ENCODE data around the gene SMR3A.

Gene SMR3A

GRCh38 chr4:70360460-70360859, at the start of gene SMR3A:
Gene SMR3A (plus strand): TSS chr4:70360760. CDS start chr4:70362116, 1,356 bp downstream.
- DNase-seq = no peak

- DNase-seq = no peak
Measured at GRCh38 chr4:70313736-70314135, 46.8 kb upstream of the SMR3A start.

- DNase-seq = no peak
Measured at GRCh38 chr4:70315928-70316327, 44.6 kb upstream of the SMR3A start.

GRCh38 chr4:70326052-70326451, 34.5 kb upstream of the SMR3A start:
- DNase-seq = no peak

GRCh38 chr4:70334681-70335080, 25.9 kb upstream of the SMR3A start, which contains the start of gene CABS1:
Gene CABS1 (plus strand): TSS chr4:70334981. CDS start chr4:70335040, 59 bp downstream.
- DNase-seq = no peak

- DNase-seq = no peak
Measured at GRCh38 chr4:70336043-70336442, 24.5 kb upstream of the SMR3A start.

- no peak for DNase-seq
Measured at GRCh38 chr4:70337886-70338420, 22.6 kb upstream of the SMR3A start.

GRCh38 chr4:70356185-70356584, 4.4 kb upstream of the SMR3A start:
- no peak for DNase-seq

- DNase-seq = no peak
Measured at GRCh38 chr4:70359115-70359661, 1.4 kb upstream of the SMR3A start.

GRCh38 chr4:70364002-70364401, 3.4 kb downstream of the SMR3A start:
- DNase-seq = no peak

GRCh38 chr4:70365479-70365878, 4.9 kb downstream of the SMR3A start:
- peak; percentile 13 for DNase-seq

- DNase-seq = no peak
Measured at GRCh38 chr4:70367813-70368212, 7.3 kb downstream of the SMR3A start.

- DNase-seq = no peak
Measured at GRCh38 chr4:70371987-70372386, 11.4 kb downstream of the SMR3A start.

GRCh38 chr4:70372760-70373159, 12.2 kb downstream of the SMR3A start:
- DNase-seq = no peak

- DNase-seq = no peak
Measured at GRCh38 chr4:70380578-70380977, 20.0 kb downstream of the SMR3A start.

- no peak for DNase-seq
Measured at GRCh38 chr4:70382691-70383181, 22.2 kb downstream of the SMR3A start, which contains the start of gene SMR3B. Gene SMR3B (plus strand): TSS chr4:70383131. CDS start chr4:70384511, 1,380 bp downstream.

GRCh38 chr4:70392057-70392776, 31.7 kb downstream of the SMR3A start:
- no peak for DNase-seq

- DNase-seq = no peak
Measured at GRCh38 chr4:70397580-70397979, 37.0 kb downstream of the SMR3A start, which contains the start of gene OPRPN. Gene OPRPN (plus strand): TSS chr4:70397940. CDS start chr4:70399286, 1,346 bp downstream.

- no peak for DNase-seq
Measured at GRCh38 chr4:70399319-70399718, 38.8 kb downstream of the SMR3A start.

- no peak for DNase-seq
Measured at GRCh38 chr4:70402762-70403161, 42.2 kb downstream of the SMR3A start.

- DNase-seq = no peak
Measured at GRCh38 chr4:70405765-70406164, 45.2 kb downstream of the SMR3A start.

Data from NCI-H1105 (cell line).